Heart right ventricle (tissue), 16 donors: ENCODE results near the gene L3MBTL4. TPM values are rescaled to one million over a fixed set of nuclear protein-coding genes. Genes with fewer than 3 reads are reported as not detected.

Experiments used
- ATAC-seq, 8 donors: fragments of 200-7000 bp; cut with Tn5 transposase; one replicate each; pipeline ENCODE4 v1.9.1; 2020; ENCODE audit warnings: mild to moderate bottlenecking in 8 of 8, moderate library complexity in 8 of 8, moderate number of reproducible peaks in 1 of 8
- DNase-seq, 2 donors: peaks; one replicate each; pipeline ENCODE4 v3.0.0-alpha.2; 2020
- H3K27ac ChIP-seq, 10 donors: fragments of 200-600 bp; sonication (generic) in 2 of 10; one replicate each; pipeline versions ENCODE4 v1.5.0 to v1.8.0; 2020 to 2022; ENCODE audit warnings: mild to moderate bottlenecking in 3 of 10
- H3K27me3 ChIP-seq, 7 donors: fragments of 200-600 bp; one replicate each; pipeline ENCODE4 v1.8.0; 2021 to 2022; ENCODE audit warnings: mild to moderate bottlenecking in 2 of 7
- H3K36me3 ChIP-seq, 9 donors: fragments of 200-600 bp; sonication (generic) in 1 of 9; one replicate each; pipeline versions ENCODE4 v1.5.0 to v1.8.0; 2020 to 2022; ENCODE audit warnings: mild to moderate bottlenecking in 2 of 9
- H3K4me1 ChIP-seq, 9 donors: fragments of 200-600 bp; sonication (generic) in 1 of 9; one replicate each; pipeline versions ENCODE4 v1.5.0 to v1.8.0; 2020 to 2022; ENCODE audit warnings: mild to moderate bottlenecking in 4 of 9
- H3K4me3 ChIP-seq, 10 donors: fragments of 200-600 bp; sonication (generic) in 2 of 10; one replicate each; pipeline versions ENCODE4 v1.5.0 to v1.8.0; 2020 to 2022; ENCODE audit warnings: mild to moderate bottlenecking in 7 of 10, moderate library complexity in 2 of 10
- H3K9me3 ChIP-seq, 11 donors: fragments of 200-600 bp in 10 of 11; sonication (generic) in 2 of 11; one replicate each; pipeline versions ENCODE4 v1.5.0 to v1.8.0; 2013 to 2022; ENCODE audit warnings: mild to moderate bottlenecking in 2 of 11, control low read depth in 1 of 11, moderate library complexity in 1 of 11
- WGBS, 2 donors: extraction: QIAGEN DNeasy Blood & Tissue Kit; methylation state at CpG; one replicate each; pipeline ENCODE4 v1.1.7; 2013; ENCODE audit warnings: inconsistent platforms in 1 of 2; 5-methylcytosine and 5-hydroxymethylcytosine counted together
- intact Hi-C, 10 donors: fragments of 100-400 bp; cut with DNase I; formaldehyde crosslinking; loops; one replicate each; pipeline versions ENCODE4 v1.11.1 to v1.14.2; 2022
- polyA plus RNA-seq, 2 donors: library from polyadenylated mRNA; stranded (reverse); fragments of 200-250 nt; gene quantifications; one replicate each; pipeline ENCODE4 v1.2.3, GENCODE V29; 2013
- total RNA-seq, 10 donors: library from RNA; stranded (reverse); fragmentation: NEBNext Ultra II Directional in 3 of 10; extraction: Animal tissue kit (Norgen Biotek cat#: 25700) in 3 of 10; gene quantifications; one replicate each; pipeline versions ENCODE4 v1.2.1 to v1.2.4, GENCODE V29; 2021 to 2023
- TF ChIP-seq, protein P1 (sequence below), 9 donors: fragments of 200-600 bp; sonication (generic) in 2 of 9; IDR thresholded peaks; one replicate each; pipeline versions ENCODE4 v1.5.0 to v1.8.0; 2021 to 2022; ENCODE audit warnings: antibody characterized with exemption in 9 of 9, mild to moderate bottlenecking in 5 of 9, moderate library complexity in 1 of 9
- donor health status: Arrhythmogenic right ventricular cardiomyopathy.
- donor health status: ischemic (EF 13 %, LVEDD 7.1; RV severe dilation, severe dysfunction).
- donor health status: healthy with polysubstance abuse.
- donor health status: DM: no; HTN: yes; CAD: no.
- donor health status: DM: no; HTN: no; CAD: no.
- donor health status: ischemic (EF 25% LVEDD 6.9; RV normal size, moderate dysfunction).
- donor health status: ischemic (EF 25% LVEDD 5.7; RV mildly dilated, moderate dysfunction).
- donor health status: healthy.
- donor health status: DM: yes; HTN: yes; CAD: no.
- donor health status: Ischemic cardiomyopathy.
- donor health status: ischemic (EF 35%, LVEDD 5.7; RV mildly dilated, moderate dysfunction).
- donor health status: nonischemic (EF 11% LVEDD 7.7; RV severe dilation, severe dysfunction).
- donor health status: DM: yes; HTN: yes; CAD: no.
- donor health status: PGD.
- donor health status: ischemic (EF 29% LVEDD 5.4; RV normal size, mild dysfunction).
- donor health status: nonischemic (EF 23%, LVEDD 6.1; RV moderate dilation, normal function).

Gene L3MBTL4
- total and polyA plus RNA-seq, 12 donors: 0.54 to 3.2 (median 1.3) TPM

DNA sequence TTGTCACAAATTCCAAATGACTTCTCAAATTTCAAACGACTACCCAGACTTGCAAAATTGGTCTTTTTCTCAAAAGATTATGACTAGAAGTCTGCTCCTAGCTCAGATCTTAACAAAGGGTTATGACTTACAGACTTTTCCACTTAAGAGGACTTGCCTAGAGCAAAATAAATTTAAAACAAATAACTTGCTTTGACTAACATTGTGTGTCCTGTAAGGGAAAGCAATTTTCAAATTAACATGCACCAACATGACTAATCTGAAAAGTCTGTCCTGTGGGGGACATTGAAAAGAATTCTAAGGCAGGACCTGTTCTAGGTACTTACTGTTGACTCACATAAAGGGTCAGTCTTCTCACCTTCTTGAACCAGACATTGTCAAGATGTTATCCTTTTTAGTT, 465.9 kb downstream of the L3MBTL4 start:
- no peak overlapping the region for H3K27ac ChIP-seq
- no peaks in the 10 kb centered on the region for H3K9me3 ChIP-seq
- TF ChIP-seq, protein P1, sequence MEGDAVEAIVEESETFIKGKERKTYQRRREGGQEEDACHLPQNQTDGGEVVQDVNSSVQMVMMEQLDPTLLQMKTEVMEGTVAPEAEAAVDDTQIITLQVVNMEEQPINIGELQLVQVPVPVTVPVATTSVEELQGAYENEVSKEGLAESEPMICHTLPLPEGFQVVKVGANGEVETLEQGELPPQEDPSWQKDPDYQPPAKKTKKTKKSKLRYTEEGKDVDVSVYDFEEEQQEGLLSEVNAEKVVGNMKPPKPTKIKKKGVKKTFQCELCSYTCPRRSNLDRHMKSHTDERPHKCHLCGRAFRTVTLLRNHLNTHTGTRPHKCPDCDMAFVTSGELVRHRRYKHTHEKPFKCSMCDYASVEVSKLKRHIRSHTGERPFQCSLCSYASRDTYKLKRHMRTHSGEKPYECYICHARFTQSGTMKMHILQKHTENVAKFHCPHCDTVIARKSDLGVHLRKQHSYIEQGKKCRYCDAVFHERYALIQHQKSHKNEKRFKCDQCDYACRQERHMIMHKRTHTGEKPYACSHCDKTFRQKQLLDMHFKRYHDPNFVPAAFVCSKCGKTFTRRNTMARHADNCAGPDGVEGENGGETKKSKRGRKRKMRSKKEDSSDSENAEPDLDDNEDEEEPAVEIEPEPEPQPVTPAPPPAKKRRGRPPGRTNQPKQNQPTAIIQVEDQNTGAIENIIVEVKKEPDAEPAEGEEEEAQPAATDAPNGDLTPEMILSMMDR (IDR thresholded peaks at IDR 0.05): no peak
- WGBS, 2 donors: 0 to 20% methylated on average over 1 of the region's 1 CpG
- ATAC-seq (no peak), DNase-seq (no peak)
- H3K4me3 ChIP-seq: no peak overlapping the region
- intact Hi-C loops: no loop called here
- no peaks in the 10 kb centered on the region for H3K4me1 ChIP-seq
- H3K36me3 ChIP-seq: no peaks in the 10 kb centered on the region
- peaks cover 0 to 4% (median 0%) of the 10 kb centered on the region in 7 donors for H3K27me3 ChIP-seq

GRCh38 chr18:5948237-5948636, 466.5 kb downstream of the L3MBTL4 start:
- 72 to 74% methylated on average over 2 of the region's 2 CpGs for WGBS, 2 donors
- intact Hi-C loops: no loop called here
- Histone ChIP-seq H3K9me3 (no peaks in the 10 kb centered on the region), H3K4me3 (no peak overlapping the region), H3K4me1 (no peaks in the 10 kb centered on the region), H3K36me3 (no peaks in the 10 kb centered on the region), H3K27ac (no peak overlapping the region), H3K27me3 (peaks cover 0 to 6% (median 0%) of the 10 kb centered on the region in 7 donors)
- DNase-seq (no peak), ATAC-seq (no peak)
- TF ChIP-seq, protein P1 (IDR thresholded peaks at IDR 0.05): no peak

DNA sequence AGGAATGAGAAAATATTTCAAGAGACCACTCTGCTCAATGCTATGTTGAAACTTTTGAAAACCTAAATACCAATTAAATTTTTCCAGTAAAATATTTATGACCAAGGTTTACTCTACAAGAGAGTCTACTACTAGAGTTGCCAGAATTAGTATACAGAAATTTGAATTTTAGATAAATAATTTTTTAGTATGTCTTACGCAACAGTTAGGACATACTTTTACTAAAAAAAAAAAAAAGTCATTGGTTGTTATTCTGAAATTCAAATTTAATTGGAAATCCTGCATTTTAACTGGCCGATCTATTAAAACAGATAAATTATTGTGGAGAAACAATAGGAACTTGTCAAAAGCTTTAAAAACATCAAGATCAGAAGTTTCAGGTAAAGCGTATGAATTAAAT, 470.3 kb downstream of the L3MBTL4 start:
- peaks cover 0 to 13% (median 0%) of the 10 kb centered on the region in 7 donors for H3K27me3 ChIP-seq
- 94 to 95% methylated on average over 3 of the region's 3 CpGs for WGBS, 2 donors

GRCh38 chr18:5943514-5943913, 471.2 kb downstream of the L3MBTL4 start:
- H3K27me3 ChIP-seq: peaks cover 0 to 13% (median 0%) of the 10 kb centered on the region in 7 donors
- ATAC-seq (no peak), DNase-seq (peak in 1 of 2 donors; percentile 31)
- TF ChIP-seq, protein P1 (IDR thresholded peaks at IDR 0.05): no peak
- no peaks in the 10 kb centered on the region for H3K4me1 ChIP-seq
- H3K36me3 ChIP-seq: no peaks in the 10 kb centered on the region
- 36 to 38% methylated on average over 5 of the region's 5 CpGs for WGBS, 2 donors
- no peak overlapping the region for H3K27ac ChIP-seq
- H3K9me3 ChIP-seq: no peaks in the 10 kb centered on the region
- intact Hi-C loops: no loop called here
- H3K4me3 ChIP-seq: no peak overlapping the region

More for the DNA sequence above, 470.3 kb downstream of the L3MBTL4 start:
- intact Hi-C loops: no loop called here
- Histone ChIP-seq H3K9me3 (no peaks in the 10 kb centered on the region), H3K36me3 (no peaks in the 10 kb centered on the region), H3K4me3 (no peak overlapping the region), H3K4me1 (no peaks in the 10 kb centered on the region), H3K27ac (no peak overlapping the region)
- ATAC-seq (no peak), DNase-seq (no peak)
- TF ChIP-seq, protein P1 (IDR thresholded peaks at IDR 0.05): no peak
